ENCODE data around the gene PLPPR3. TPM values are rescaled to one million over a fixed set of nuclear protein-coding genes. Genes with fewer than 3 reads are reported as not detected.

Gene PLPPR3
- total RNA-seq, 1 donor from 2014 or later: not detected

DNA sequence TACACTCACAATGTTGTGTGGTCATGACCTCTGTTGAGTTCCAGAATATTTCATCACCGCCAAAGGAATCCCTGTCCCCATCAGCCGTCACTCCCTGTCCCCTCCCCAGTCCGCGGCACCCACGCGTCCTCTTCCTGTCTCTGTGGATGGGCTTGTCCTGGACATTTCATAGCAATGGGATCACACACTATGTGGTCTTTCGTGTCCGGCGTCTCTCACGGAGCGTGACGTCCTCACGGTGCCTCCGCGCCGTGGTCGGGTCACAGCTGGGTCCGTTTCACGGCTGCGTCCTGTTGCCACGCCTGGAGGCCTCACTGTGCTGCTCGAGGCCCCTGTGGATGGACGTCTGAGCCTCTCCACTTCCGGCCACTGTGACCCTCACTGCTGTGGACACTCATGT is 12.5 kb upstream of the PLPPR3 start:
- H3K27me3 ChIP-seq (ENCODE audit: control insufficient read depth, insufficient read depth, low read length): no peaks in the 10 kb centered on the region
- TF ChIP-seq, protein P1, sequence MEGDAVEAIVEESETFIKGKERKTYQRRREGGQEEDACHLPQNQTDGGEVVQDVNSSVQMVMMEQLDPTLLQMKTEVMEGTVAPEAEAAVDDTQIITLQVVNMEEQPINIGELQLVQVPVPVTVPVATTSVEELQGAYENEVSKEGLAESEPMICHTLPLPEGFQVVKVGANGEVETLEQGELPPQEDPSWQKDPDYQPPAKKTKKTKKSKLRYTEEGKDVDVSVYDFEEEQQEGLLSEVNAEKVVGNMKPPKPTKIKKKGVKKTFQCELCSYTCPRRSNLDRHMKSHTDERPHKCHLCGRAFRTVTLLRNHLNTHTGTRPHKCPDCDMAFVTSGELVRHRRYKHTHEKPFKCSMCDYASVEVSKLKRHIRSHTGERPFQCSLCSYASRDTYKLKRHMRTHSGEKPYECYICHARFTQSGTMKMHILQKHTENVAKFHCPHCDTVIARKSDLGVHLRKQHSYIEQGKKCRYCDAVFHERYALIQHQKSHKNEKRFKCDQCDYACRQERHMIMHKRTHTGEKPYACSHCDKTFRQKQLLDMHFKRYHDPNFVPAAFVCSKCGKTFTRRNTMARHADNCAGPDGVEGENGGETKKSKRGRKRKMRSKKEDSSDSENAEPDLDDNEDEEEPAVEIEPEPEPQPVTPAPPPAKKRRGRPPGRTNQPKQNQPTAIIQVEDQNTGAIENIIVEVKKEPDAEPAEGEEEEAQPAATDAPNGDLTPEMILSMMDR (IDR thresholded peaks at IDR 0.05; ENCODE audit: insufficient read depth, low read length, severe bottlenecking): no peak
- no peak for FAIRE-seq
- no peaks in the 10 kb centered on the region for H3K36me3 ChIP-seq (ENCODE audit: control insufficient read depth, insufficient read depth, low read length)
- no peak overlapping the region for H3K4me3 ChIP-seq (ENCODE audit: low read depth, low read length)
- DNase-seq (ENCODE audit: low read depth): no peak

DNA sequence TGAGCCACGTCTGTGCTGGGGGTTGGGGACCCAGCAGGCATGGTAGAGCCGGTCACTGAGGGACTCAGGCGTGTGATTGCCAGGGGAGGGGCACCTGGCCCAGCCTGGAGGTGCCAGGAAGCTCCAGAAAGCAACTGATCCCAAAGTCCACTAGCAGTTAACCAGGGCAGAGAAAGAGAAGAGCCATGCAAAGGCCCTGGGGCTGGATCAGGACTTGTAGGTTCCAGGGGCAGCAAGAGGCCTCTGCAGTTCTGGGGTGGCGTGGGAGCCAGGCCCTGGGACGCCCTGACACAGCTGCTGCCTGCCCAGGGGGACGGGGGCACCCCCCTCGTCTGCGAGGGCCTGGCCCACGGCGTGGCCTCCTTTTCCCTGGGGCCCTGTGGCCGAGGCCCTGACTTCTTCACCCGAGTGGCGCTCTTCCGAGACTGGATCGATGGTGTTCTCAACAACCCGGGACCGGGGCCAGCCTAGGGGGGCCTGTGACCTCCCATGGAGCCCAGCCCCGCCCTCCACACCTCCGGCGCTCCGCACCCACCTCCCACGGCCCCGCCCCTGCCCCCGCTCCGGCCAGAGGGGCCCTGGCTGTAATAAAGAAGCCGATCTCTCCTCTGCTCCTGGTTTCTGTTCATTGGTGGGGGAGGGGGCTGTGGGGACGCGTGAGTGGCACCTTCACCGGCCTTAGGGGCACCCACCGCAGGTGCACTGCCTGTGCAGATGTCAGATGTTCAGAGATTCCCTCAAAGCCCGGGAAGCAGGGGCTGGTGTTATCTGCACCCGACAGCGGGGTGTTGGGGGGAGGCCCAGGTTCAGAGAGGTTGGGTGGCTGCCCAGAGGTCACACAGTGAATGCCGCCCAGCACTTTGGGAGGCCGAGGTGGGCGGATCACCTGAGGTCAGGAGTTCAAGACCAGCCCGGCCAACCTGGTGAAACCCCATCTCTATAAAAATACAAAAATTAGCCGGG is 9.9 kb upstream of the PLPPR3 start:
- FAIRE-seq: no peak
- TF ChIP-seq, protein P1 (IDR thresholded peaks at IDR 0.05; ENCODE audit: insufficient read depth, low read length, severe bottlenecking): no peak
- DNase-seq (ENCODE audit: low read depth): no peak
- no peaks in the 10 kb centered on the region for H3K36me3 ChIP-seq (ENCODE audit: control insufficient read depth, insufficient read depth, low read length)
- no peak overlapping the region for H3K4me3 ChIP-seq (ENCODE audit: low read depth, low read length)
- no peaks in the 10 kb centered on the region for H3K27me3 ChIP-seq (ENCODE audit: control insufficient read depth, insufficient read depth, low read length)

DNA sequence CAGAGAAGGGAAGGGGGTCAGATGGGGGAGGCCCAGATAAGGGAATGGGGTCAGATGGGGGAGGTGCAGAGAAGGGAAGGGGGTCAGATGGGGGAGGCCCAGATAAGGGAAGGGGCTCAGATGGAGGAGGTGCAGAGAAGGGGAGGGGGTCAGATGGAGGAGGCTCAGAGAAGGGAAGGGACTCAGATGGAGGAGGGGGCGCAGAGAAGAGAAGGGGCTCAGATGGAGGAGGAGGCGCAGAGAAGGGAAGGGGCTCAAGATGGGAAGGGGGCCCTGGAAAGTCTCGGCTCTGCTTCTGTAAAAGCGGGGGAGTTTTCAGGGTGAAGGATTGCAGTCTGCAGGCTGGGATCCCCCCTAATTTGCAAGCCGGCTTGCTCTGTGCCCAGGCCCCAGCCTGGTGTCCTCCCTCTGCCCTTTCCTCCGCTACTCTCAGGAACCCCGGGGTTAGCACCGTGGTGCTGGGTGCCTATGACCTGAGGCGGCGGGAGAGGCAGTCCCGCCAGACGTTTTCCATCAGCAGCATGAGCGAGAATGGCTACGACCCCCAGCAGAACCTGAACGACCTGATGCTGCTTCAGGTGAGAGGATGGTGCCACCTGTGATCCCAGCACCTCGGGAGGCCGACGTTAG is 7.5 kb upstream of the PLPPR3 start:
- no peak for FAIRE-seq

DNA sequence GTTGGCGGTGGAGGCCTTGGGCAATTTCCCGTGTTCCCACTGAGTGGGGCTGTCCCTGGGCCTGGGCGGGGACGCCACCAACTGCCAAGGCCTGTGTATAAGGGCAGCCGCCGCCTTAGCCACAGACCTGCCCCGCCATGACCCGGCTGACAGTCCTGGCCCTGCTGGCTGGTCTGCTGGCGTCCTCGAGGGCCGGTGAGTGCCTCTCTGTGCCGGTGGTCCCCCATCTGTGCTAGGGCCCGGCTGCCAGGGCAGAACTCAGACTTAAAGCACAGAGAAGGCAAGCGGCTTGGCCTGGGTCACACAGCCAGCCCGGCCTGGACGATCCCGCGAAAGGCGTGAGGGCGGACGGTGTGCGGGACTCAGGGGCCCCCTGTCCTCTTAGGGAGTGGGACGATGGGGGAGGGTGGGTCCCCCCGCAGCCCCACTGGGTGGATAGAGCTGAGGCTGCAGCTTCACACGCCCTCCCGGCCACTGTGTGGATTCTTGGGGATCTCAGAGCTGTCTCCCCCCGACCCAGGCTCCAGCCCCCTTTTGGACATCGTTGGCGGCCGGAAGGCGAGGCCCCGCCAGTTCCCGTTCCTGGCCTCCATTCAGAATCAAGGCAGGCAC is 6.1 kb upstream of the PLPPR3 start, which contains the start of gene AZU1:
AZU1 (plus strand) TSS at position 128 of the 612 bp plus-strand sequence; CDS start at position 138, 10 bp downstream.
- DNase-seq (ENCODE audit: low read depth): no peak
- peaks cover 2% of the 10 kb centered on the region for H3K27me3 ChIP-seq (ENCODE audit: control insufficient read depth, insufficient read depth, low read length)
- TF ChIP-seq, protein P1 (IDR thresholded peaks at IDR 0.05; ENCODE audit: insufficient read depth, low read length, severe bottlenecking): no peak

More for the DNA sequence above, 7.5 kb upstream of the PLPPR3 start:
- no peak for DNase-seq (ENCODE audit: low read depth)
- H3K4me3 ChIP-seq (ENCODE audit: low read depth, low read length): no peak overlapping the region
- TF ChIP-seq, protein P1 (IDR thresholded peaks at IDR 0.05; ENCODE audit: insufficient read depth, low read length, severe bottlenecking): no peak
- H3K36me3 ChIP-seq (ENCODE audit: control insufficient read depth, insufficient read depth, low read length): no peaks in the 10 kb centered on the region
- no peaks in the 10 kb centered on the region for H3K27me3 ChIP-seq (ENCODE audit: control insufficient read depth, insufficient read depth, low read length)

DNA sequence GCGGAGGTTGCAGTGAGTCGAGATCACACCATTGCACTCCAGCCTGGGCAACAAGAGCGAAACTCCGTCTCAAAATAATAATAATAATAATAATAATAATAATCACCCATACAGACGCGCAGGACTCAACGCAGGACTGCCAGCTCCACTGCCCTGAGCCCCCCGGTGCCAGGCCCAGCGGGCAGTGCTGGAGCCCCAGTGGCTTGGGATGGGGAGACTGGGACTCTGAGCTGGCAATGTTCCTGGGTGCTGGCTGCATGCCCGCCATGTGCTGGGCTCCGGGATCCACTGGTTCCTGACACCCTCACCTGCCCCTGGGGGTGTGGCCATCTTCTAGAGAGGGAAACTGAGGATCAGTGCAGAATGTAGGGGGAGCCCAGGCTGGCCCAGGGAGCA is 5.6 kb upstream of the PLPPR3 start:
- no peak for DNase-seq (ENCODE audit: low read depth)
- H3K36me3 ChIP-seq (ENCODE audit: control insufficient read depth, insufficient read depth, low read length): no peaks in the 10 kb centered on the region
- TF ChIP-seq, protein P1 (IDR thresholded peaks at IDR 0.05; ENCODE audit: insufficient read depth, low read length, severe bottlenecking): no peak
- no peak for FAIRE-seq
- H3K4me3 ChIP-seq (ENCODE audit: low read depth, low read length): no peak overlapping the region
- peaks cover 4% of the 10 kb centered on the region for H3K27me3 ChIP-seq (ENCODE audit: control insufficient read depth, insufficient read depth, low read length)

More for the DNA sequence above, 6.1 kb upstream of the PLPPR3 start, which contains the start of gene AZU1:
- H3K36me3 ChIP-seq (ENCODE audit: control insufficient read depth, insufficient read depth, low read length): no peaks in the 10 kb centered on the region
- no peak for FAIRE-seq
- no peak within 1 kb of the TSS for H3K4me3 ChIP-seq (ENCODE audit: low read depth, low read length)

Measured in bronchial epithelial cell (primary cell).